Measurements from ENCODE around the gene LRP5. TPM values are rescaled to one million over a fixed set of nuclear protein-coding genes. Genes with fewer than 3 reads are reported as not detected.

The LRP5 gene
- total RNA-seq, 1 experiment from 2014 or later = 129 TPM

GRCh38 chr11:68300076-68300830, 12.1 kb upstream of the LRP5 start:
- POLR2A ChIA-PET (ENCODE audit: unreplicated experiment) = no interaction called here

GRCh38 chr11:68302256-68302655, 10.1 kb upstream of the LRP5 start:
- Histone ChIP-seq H2AFZ (no peak overlapping the region), H3K9me2 (ENCODE audit: insufficient read depth) (no peaks in the 10 kb centered on the region), H3K4me2 (peak overlapping the region; percentile 1; the same call in 1 of the 2 replicates), H3F3A (ENCODE audit: insufficient read depth, low read depth) (peaks cover 19% of the 10 kb centered on the region), H3K4me3 (no peak overlapping the region), H3K4me1 (replicated peaks; ENCODE audit: insufficient read depth) (peaks cover 22% of the 10 kb centered on the region), H3K27ac (peak overlapping the region; percentile 40), H4K20me1 (ENCODE audit: insufficient read depth) (no peaks in the 10 kb centered on the region), H3K9me3 (ENCODE audit: insufficient read depth, low read depth) (peaks cover 5% of the 10 kb centered on the region), H3K36me3 (ENCODE audit: low read depth) (no peaks in the 10 kb centered on the region), H3K27me3 (ENCODE audit: insufficient read depth, low read depth) (no peaks in the 10 kb centered on the region), H3K79me2 (ENCODE audit: low read depth) (no peaks in the 10 kb centered on the region)
- ChIA-PET CTCF (interaction anchor here (0.6 kb wide), 1 partner anchor 191 kb away, joined by 11 read pairs; no protein-coding TSS in a partner anchor), POLR2A (ENCODE audit: unreplicated experiment) (no interaction called here)
- no TSS peak for BruUV-seq (replicated peaks)
- TF ChIP-seq CTCF (conservative IDR thresholded peaks at IDR 0.05) (no peak), EZH2 (IDR thresholded peaks at IDR 0.05; ENCODE audit: low read depth) (no peak)
- no peak for DNase-seq
- intact Hi-C loops (cut with micrococcal nuclease; ENCODE audit: unreplicated experiment) = loop anchor here (2.0 to 5.0 kb wide), 2 partner anchors 40 to 79 kb away; no protein-coding TSS in a partner anchor

More at GRCh38 chr11:68300076-68300830, 12.1 kb upstream of the LRP5 start:
- H3K9me2 ChIP-seq (ENCODE audit: insufficient read depth) = no peaks in the 10 kb centered on the region
- peaks cover 14% of the 10 kb centered on the region for H3F3A ChIP-seq (ENCODE audit: insufficient read depth, low read depth)
- no peak overlapping the region for H3K4me3 ChIP-seq
- no peak for DNase-seq
- no peaks in the 10 kb centered on the region for H4K20me1 ChIP-seq (ENCODE audit: insufficient read depth)
- intact Hi-C loops (cut with micrococcal nuclease; ENCODE audit: unreplicated experiment) = loop anchor here (5.0 kb wide), 1 partner anchor 42 kb away; no protein-coding TSS in a partner anchor
- H3K9me3 ChIP-seq (ENCODE audit: insufficient read depth, low read depth) = peaks cover 5% of the 10 kb centered on the region
- peaks cover 22% of the 10 kb centered on the region for H3K4me1 ChIP-seq (replicated peaks; ENCODE audit: insufficient read depth)
- no TSS peak for BruUV-seq (replicated peaks)
- H3K4me2 ChIP-seq = no peak overlapping the region
- H3K79me2 ChIP-seq (ENCODE audit: low read depth) = no peaks in the 10 kb centered on the region
- no peak for TF ChIP-seq EZH2 (IDR thresholded peaks at IDR 0.05; ENCODE audit: low read depth)
- no peak for TF ChIP-seq CTCF (conservative IDR thresholded peaks at IDR 0.05)
- CTCF ChIA-PET = interaction anchor here (0.7 to 2.8 kb wide), 2 partner anchors 43 to 453 kb away, joined by 3 to 15 read pairs; no protein-coding TSS in a partner anchor
- H2AFZ ChIP-seq = no peak overlapping the region
- no peaks in the 10 kb centered on the region for H3K27me3 ChIP-seq (ENCODE audit: insufficient read depth, low read depth)
- H3K36me3 ChIP-seq (ENCODE audit: low read depth) = no peaks in the 10 kb centered on the region
- H3K27ac ChIP-seq = no peak overlapping the region

GRCh38 chr11:68302670-68303069, 9.7 kb upstream of the LRP5 start:
- Histone ChIP-seq H3K4me3 (no peak overlapping the region), H3F3A (ENCODE audit: insufficient read depth, low read depth) (peaks cover 19% of the 10 kb centered on the region), H3K9me3 (ENCODE audit: insufficient read depth, low read depth) (peaks cover 5% of the 10 kb centered on the region), H2AFZ (no peak overlapping the region), H4K20me1 (ENCODE audit: insufficient read depth) (no peaks in the 10 kb centered on the region), H3K79me2 (ENCODE audit: low read depth) (no peaks in the 10 kb centered on the region), H3K9me2 (ENCODE audit: insufficient read depth) (no peaks in the 10 kb centered on the region), H3K4me2 (peak overlapping the region; percentile 1; the same call in 1 of the 2 replicates), H3K4me1 (replicated peaks; ENCODE audit: insufficient read depth) (peaks cover 22% of the 10 kb centered on the region), H3K27ac (peak overlapping the region; percentile 40), H3K27me3 (ENCODE audit: insufficient read depth, low read depth) (no peaks in the 10 kb centered on the region), H3K36me3 (ENCODE audit: low read depth) (no peaks in the 10 kb centered on the region)
- TF ChIP-seq CTCF (conservative IDR thresholded peaks at IDR 0.05) (no peak), EZH2 (IDR thresholded peaks at IDR 0.05; ENCODE audit: low read depth) (no peak)
- ChIA-PET CTCF (interaction anchor here (0.6 kb wide), 1 partner anchor 39 kb away, joined by 3 read pairs; no protein-coding TSS in a partner anchor), POLR2A (ENCODE audit: unreplicated experiment) (interaction anchor here (0.6 kb wide), 1 partner anchor 238 kb away, joined by 5 read pairs; no protein-coding TSS in a partner anchor)
- no TSS peak for BruUV-seq (replicated peaks)
- intact Hi-C loops (cut with micrococcal nuclease; ENCODE audit: unreplicated experiment) = loop anchor here (2.0 to 5.0 kb wide), 2 partner anchors 40 to 78 kb away; no protein-coding TSS in a partner anchor
- peak; percentile 87 to 92 for DNase-seq
